HCT116 (cell line): ENCODE measurements around the gene KRT7. TPM values are rescaled to one million over a fixed set of nuclear protein-coding genes. Genes with fewer than 3 reads are reported as not detected.

ENCODE experiments used
- ATAC-seq: fragments of 200-7000 bp; cut with Tn5 transposase; 2 replicates; pipeline ENCODE4 v1.9.1; 2020; ENCODE audit warnings: mild to moderate bottlenecking, moderate library complexity
- BruUV-seq: library from RNA; stranded (reverse); fragments of 400-500 nt; replicated peaks from 2 replicates; lab custom pipeline; 2021; lab: Mats Ljungman, UMichigan
- CTCF ChIA-PET: fragments of 300-600 bp; sonication (Branson Sonifier 250); formaldehyde crosslinking; loops from one replicate; lab custom pipeline; 2021; ENCODE audit warnings: antibody characterized with exemption; lab: Charles Lee
- POLR2A ChIA-PET: fragments of 300-600, 350-600 bp; sonication (Branson Sonifier 250); formaldehyde crosslinking; loops from one replicate; lab custom pipeline; 2021; ENCODE audit warnings: antibody characterized with exemption; lab: Charles Lee
- RAD21 ChIA-PET, 2 experiments: fragments of 300-600 bp; sonication (Branson Sonifier 250); formaldehyde crosslinking; loops; one replicate each; lab custom pipeline; 2023; ENCODE audit warnings: low total read pairs in 2 of 2; ENCODE audit not compliant: uncharacterized antibody in 2 of 2, unreplicated experiment in 2 of 2, low non-redundant PET in 1 of 2; lab: Charles Lee
- DNase-seq: peaks from one replicate; pipeline ENCODE4 v3.0.0-alpha.2; 2010; ENCODE audit warnings: low read depth, low spot score
- H2AFZ ChIP-seq: fragments of 200-600 bp; shearing (Covaris generic), sonication (generic); 2 replicates; pipeline ENCODE4 v1.6.1; 2017; ENCODE audit warnings: low read depth, mixed run types, mixed read lengths, antibody characterized with exemption, low read length; ENCODE audit not compliant: poor library complexity, severe bottlenecking
- H3K27ac ChIP-seq: 2 replicates; pipeline ENCODE4 v1.5.1; 2012; ENCODE audit warnings: low read depth, low read length
- H3K27me3 ChIP-seq: fragments of 200-600 bp; sonication (generic); 2 replicates; pipeline ENCODE4 v1.6.1; 2016; ENCODE audit warnings: mixed run types, low read length, mixed read lengths; ENCODE audit not compliant: insufficient read depth
- H3K36me3 ChIP-seq, 2 experiments: fragments of 200-500 bp in 1 of 2; fragments of 200-600 bp in 1 of 2; sonication (Bioruptor generic) in 1 of 2; sonication (generic) in 1 of 2; 2 replicates each; pipeline versions ENCODE4 v1.5.1 to v1.6.1; 2014 to 2016; ENCODE audit warnings: low read length in 2 of 2, inconsistent platforms in 1 of 2, mixed read lengths in 1 of 2, mixed run types in 1 of 2; ENCODE audit not compliant: insufficient read depth in 2 of 2, control insufficient read depth in 1 of 2
- H3K4me1 ChIP-seq, 2 experiments: fragments of 200-600 bp in 1 of 2; sonication (generic) in 1 of 2; 2 replicates each; pipeline versions ENCODE4 v1.5.1 to v1.6.1; 2012 to 2017; ENCODE audit warnings: low read length in 2 of 2, inconsistent platforms in 1 of 2, mild to moderate bottlenecking in 1 of 2, mixed read lengths in 1 of 2, mixed run types in 1 of 2, moderate library complexity in 1 of 2; ENCODE audit not compliant: insufficient read depth in 2 of 2, control insufficient read depth in 1 of 2
- H3K4me2 ChIP-seq: fragments of 200-600 bp; sonication (generic); 2 replicates; pipeline ENCODE4 v1.6.1; 2017; ENCODE audit warnings: mixed run types, low read length, mixed read lengths
- H3K4me3 ChIP-seq, 2 experiments: fragments of 200-600 bp in 1 of 2; sonication (generic) in 1 of 2; replicated peaks in 1 of 2; 2 replicates each; pipeline ENCODE4 v1.5.1; 2011 to 2016; ENCODE audit warnings: low read length in 2 of 2, control low read depth in 1 of 2, low read depth in 1 of 2, mild to moderate bottlenecking in 1 of 2, mixed read lengths in 1 of 2, mixed run types in 1 of 2
- H3K79me2 ChIP-seq: fragments of 200-600 bp; sonication (generic); 2 replicates; pipeline ENCODE4 v1.6.1; 2017; ENCODE audit warnings: mild to moderate bottlenecking, mixed run types, low read length, moderate library complexity, mixed read lengths; ENCODE audit not compliant: insufficient read depth
- H3K9ac ChIP-seq: fragments of 200-600 bp; sonication (generic); 2 replicates; pipeline ENCODE4 v1.6.1; 2016; ENCODE audit warnings: low read length, mixed read lengths
- H3K9me2 ChIP-seq: fragments of 200-600 bp; sonication (generic), shearing (Covaris generic); 2 replicates; pipeline ENCODE4 v1.6.1; 2017; ENCODE audit warnings: mixed run types, mild to moderate bottlenecking, moderate library complexity; ENCODE audit not compliant: insufficient read depth
- H3K9me3 ChIP-seq, 2 experiments: fragments of 200-500 bp in 1 of 2; fragments of 200-600 bp in 1 of 2; sonication (Bioruptor generic) in 1 of 2; sonication (generic) in 1 of 2; 2 replicates each; pipeline ENCODE4 v1.6.1; 2014 to 2017; ENCODE audit warnings: low read length in 2 of 2, mixed read lengths in 2 of 2, inconsistent platforms in 1 of 2, low read depth in 1 of 2, mild to moderate bottlenecking in 1 of 2, mixed run types in 1 of 2, moderate library complexity in 1 of 2; ENCODE audit not compliant: control insufficient read depth in 1 of 2, insufficient read depth in 1 of 2
- H4K20me1 ChIP-seq: fragments of 200-600 bp; sonication (generic), shearing (Covaris generic); 2 replicates; pipeline ENCODE4 v1.6.1; 2017; ENCODE audit warnings: mixed run types, mild to moderate bottlenecking, moderate library complexity; ENCODE audit not compliant: insufficient read depth
- ELF1 ChIP-seq: IDR thresholded peaks from 2 replicates; pipeline ENCODE4 v1.6.1; 2012; ENCODE audit warnings: low read depth, borderline replicate concordance
- FOSL1 ChIP-seq: IDR thresholded peaks from 2 replicates; pipeline ENCODE4 v1.6.1; 2012; ENCODE audit warnings: low read depth
- POLR2AphosphoS5 ChIP-seq: IDR thresholded peaks from 2 replicates; pipeline ENCODE4 v1.6.1; 2011; ENCODE audit warnings: mild to moderate bottlenecking, low read depth, low read length, moderate library complexity
- RAD21 ChIP-seq: IDR thresholded peaks from 2 replicates; pipeline ENCODE4 v1.6.1; 2012; ENCODE audit warnings: low read depth, mild to moderate bottlenecking
- YY1 ChIP-seq: IDR thresholded peaks from 2 replicates; pipeline ENCODE4 v1.6.1; 2011; ENCODE audit warnings: low read length, low read depth, moderate library complexity, mild to moderate bottlenecking; ENCODE audit not compliant: insufficient replicate concordance; ENCODE audit errors: extremely low read depth
- ZFX ChIP-seq: fragments of 450-650 bp; IDR thresholded peaks from 2 replicates; pipeline ENCODE4 v1.6.1; 2017
- ZNF274 ChIP-seq: fragments of 200-500 bp; sonication (Bioruptor generic); IDR thresholded peaks from 2 replicates; pipeline ENCODE4 v1.6.1; 2014; ENCODE audit warnings: mild to moderate bottlenecking, low read depth, low read length, inconsistent platforms
- intact Hi-C: fragments of 100-400 bp; cut with micrococcal nuclease; formaldehyde crosslinking; loops from 2 replicates; pipeline ENCODE4 v1.10.0; 2022
- total RNA-seq: library from RNA; stranded (reverse); gene quantifications from one replicate; pipeline ENCODE4 v1.2.1, GENCODE V29; 2021; ENCODE audit not compliant: unreplicated experiment
- TF ChIP-seq, protein P1 (sequence below), 3 experiments: fragments of 200-600 bp in 1 of 3; sonication (generic) in 1 of 3; IDR thresholded peaks in 2 of 3; conservative IDR thresholded peaks in 1 of 3; 2 replicates each; pipeline ENCODE4 v1.5.1; 2012 to 2017; ENCODE audit warnings: low read depth in 2 of 3, low read length in 2 of 3, antibody characterized with exemption in 1 of 3, borderline replicate concordance in 1 of 3, control low read depth in 1 of 3, mild to moderate bottlenecking in 1 of 3, mixed read lengths in 1 of 3, mixed run types in 1 of 3, moderate library complexity in 1 of 3; ENCODE audit not compliant: insufficient read depth in 1 of 3
- TF ChIP-seq, protein P2 (sequence below): IDR thresholded peaks from 2 replicates; pipeline ENCODE4 v1.6.1; 2012

KRT7 gene
- total RNA-seq, 1 experiment from 2014 or later, result 72.6 TPM

DNA sequence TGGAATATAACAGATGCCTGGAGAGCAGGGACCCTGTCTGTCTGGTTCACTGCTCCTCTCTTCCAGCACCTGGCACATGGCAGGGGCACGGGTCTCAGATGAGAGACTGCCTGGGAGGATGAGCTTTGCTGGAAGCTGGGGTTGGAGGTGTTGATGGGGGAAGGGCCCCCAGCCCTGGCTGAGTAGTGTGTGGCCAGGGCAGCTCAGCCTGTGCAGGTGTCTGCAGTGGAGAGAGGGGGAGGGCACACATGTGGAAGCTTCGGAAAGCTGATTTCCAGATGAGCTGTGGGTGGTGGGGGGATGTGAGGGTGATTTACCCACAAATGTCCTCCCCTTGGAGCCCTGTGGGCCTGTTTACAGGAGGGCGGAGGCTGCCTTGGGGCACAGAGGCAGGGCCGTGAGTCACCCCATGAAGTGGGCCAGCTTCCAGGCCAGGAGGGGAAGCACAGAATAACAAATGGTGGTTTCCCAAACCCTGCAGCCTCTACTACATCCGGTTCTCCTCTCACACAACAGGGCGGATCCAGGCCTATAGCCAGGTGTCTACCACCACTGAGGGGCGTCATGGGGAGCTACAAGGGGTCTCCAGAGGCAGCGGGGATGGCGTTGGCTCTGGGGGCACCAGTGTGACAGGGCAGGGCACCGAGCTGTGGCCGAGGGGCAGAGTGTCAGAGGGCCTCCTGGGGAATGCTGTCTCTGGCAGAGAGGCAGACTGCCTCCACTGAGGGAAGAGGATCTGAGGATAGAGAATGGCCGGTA lies 11.0 kb downstream of the KRT7 start:
- peak; percentile 56; the same call in 1 of the 2 replicates for TF ChIP-seq ZFX
- TF ChIP-seq YY1, result peak; percentile 60
- TF ChIP-seq RAD21, result no peak
- TF ChIP-seq POLR2AphosphoS5, result peak; percentile 48
- TF ChIP-seq, all 23 proteins: peak for 3
- H3K9ac ChIP-seq, result peak overlapping the region; percentile 66
- intact Hi-C loops, result no loop called here
- no peaks in the 10 kb centered on the region for H3K36me3 ChIP-seq
- H3K9me3 ChIP-seq, result no peaks in the 10 kb centered on the region
- ChIA-PET POLR2A (interaction anchor here (0.9 to 1.7 kb wide), 6 partner anchors 8 to 97 kb away, joined by 3 to 6 read pairs (median 4); partner anchors contain the start of gene KRT80), RAD21 (interaction anchor here (0.6 kb wide), 2 partner anchors 35 to 61 kb away, joined by 3 to 4 read pairs; no protein-coding TSS in a partner anchor), CTCF (interaction anchor here (1.1 to 3.5 kb wide), 4 partner anchors 8 to 36 kb away, joined by 3 to 21 read pairs (median 8); no protein-coding TSS in a partner anchor)
- H4K20me1 ChIP-seq, result no peaks in the 10 kb centered on the region
- no peak overlapping the region for H2AFZ ChIP-seq
- no peaks in the 10 kb centered on the region for H3K9me2 ChIP-seq
- no peaks in the 10 kb centered on the region for H3K79me2 ChIP-seq
- DNase-seq (no peak), ATAC-seq (peak; percentile 78)
- peak overlapping the region; percentile 19 to 48 for H3K4me3 ChIP-seq
- H3K27me3 ChIP-seq, result no peaks in the 10 kb centered on the region
- H3K4me1 ChIP-seq, result peaks cover 64 to 92% of the 10 kb centered on the region in 2 experiments
- BruUV-seq, result no TSS peak
- peak overlapping the region; percentile 88 for H3K4me2 ChIP-seq
- peak overlapping the region; percentile 68 for H3K27ac ChIP-seq

DNA sequence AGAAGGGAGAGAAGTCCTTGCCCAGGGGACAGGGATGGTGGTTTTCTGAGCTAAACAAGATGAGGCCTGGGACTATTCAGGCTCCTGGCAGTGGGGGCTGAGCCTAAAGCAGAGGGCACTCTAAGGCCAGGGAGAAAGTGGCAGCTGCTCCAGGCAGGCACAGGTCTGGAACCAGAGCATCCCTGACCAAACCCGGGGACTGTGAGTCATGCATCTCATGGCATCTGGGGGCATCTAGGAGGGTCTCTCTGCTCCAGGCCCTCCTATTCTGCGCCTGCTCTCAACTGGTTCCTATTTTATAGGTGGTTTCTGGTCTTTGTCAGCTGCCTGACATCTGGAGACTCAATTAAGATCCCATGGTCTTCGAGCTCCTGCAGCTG lies 11.6 kb downstream of the KRT7 start:
- Histone ChIP-seq H3K36me3 (no peaks in the 10 kb centered on the region), H3K9me3 (no peaks in the 10 kb centered on the region), H3K9me2 (no peaks in the 10 kb centered on the region), H3K4me2 (peak overlapping the region; percentile 88), H3K27ac (peak overlapping the region; percentile 68), H4K20me1 (no peaks in the 10 kb centered on the region), H3K4me1 (peaks cover 67 to 92% of the 10 kb centered on the region in 2 experiments), H3K27me3 (no peaks in the 10 kb centered on the region)
- ATAC-seq, result peak; percentile 28
- POLR2A ChIA-PET, result interaction anchor here (0.9 to 1.7 kb wide), 5 partner anchors 9 to 97 kb away, joined by 3 to 6 read pairs (median 5); no protein-coding TSS in a partner anchor
- intact Hi-C loops, result no loop called here
- BruUV-seq, result TSS peak; percentile 20
- DNase-seq, result no peak
- TF ChIP-seq ELF1 (no peak), ZNF274 (no peak), FOSL1 (no peak)
- TF ChIP-seq, protein P1, sequence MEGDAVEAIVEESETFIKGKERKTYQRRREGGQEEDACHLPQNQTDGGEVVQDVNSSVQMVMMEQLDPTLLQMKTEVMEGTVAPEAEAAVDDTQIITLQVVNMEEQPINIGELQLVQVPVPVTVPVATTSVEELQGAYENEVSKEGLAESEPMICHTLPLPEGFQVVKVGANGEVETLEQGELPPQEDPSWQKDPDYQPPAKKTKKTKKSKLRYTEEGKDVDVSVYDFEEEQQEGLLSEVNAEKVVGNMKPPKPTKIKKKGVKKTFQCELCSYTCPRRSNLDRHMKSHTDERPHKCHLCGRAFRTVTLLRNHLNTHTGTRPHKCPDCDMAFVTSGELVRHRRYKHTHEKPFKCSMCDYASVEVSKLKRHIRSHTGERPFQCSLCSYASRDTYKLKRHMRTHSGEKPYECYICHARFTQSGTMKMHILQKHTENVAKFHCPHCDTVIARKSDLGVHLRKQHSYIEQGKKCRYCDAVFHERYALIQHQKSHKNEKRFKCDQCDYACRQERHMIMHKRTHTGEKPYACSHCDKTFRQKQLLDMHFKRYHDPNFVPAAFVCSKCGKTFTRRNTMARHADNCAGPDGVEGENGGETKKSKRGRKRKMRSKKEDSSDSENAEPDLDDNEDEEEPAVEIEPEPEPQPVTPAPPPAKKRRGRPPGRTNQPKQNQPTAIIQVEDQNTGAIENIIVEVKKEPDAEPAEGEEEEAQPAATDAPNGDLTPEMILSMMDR (IDR thresholded peaks at IDR 0.05 in 2 of 3, conservative IDR thresholded peaks at IDR 0.05 in 1 of 3; ENCODE audit: borderline replicate concordance in 1 of 3, insufficient read depth in 1 of 3, low read depth in 2 of 3, low read length in 2 of 3), result no peak
- TF ChIP-seq, protein P2, sequence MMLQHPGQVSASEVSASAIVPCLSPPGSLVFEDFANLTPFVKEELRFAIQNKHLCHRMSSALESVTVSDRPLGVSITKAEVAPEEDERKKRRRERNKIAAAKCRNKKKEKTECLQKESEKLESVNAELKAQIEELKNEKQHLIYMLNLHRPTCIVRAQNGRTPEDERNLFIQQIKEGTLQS, result no peak
- TF ChIP-seq, all 23 proteins: peak for 0
- Histone ChIP-seq H3K79me2 (no peaks in the 10 kb centered on the region), H3K4me3 (peak overlapping the region; percentile 19 to 48), H2AFZ (no peak overlapping the region), H3K9ac (peak overlapping the region; percentile 66)
- ChIA-PET RAD21 (interaction anchor here in 1 of 2 experiments (0.6 kb wide), 1 partner anchor 61 kb away, joined by 4 read pairs; no protein-coding TSS in a partner anchor), CTCF (interaction anchor here (1.3 to 3.5 kb wide), 4 partner anchors 23 to 83 kb away, joined by 4 to 21 read pairs (median 8); no protein-coding TSS in a partner anchor)
